Suprapubic skin (tissue), 3 donors: Measurements from ENCODE around the gene DVL1.

Experiments used
- POLR2A ChIP-seq, 2 donors: fragments of 450-650 bp; IDR thresholded peaks; one replicate each; pipeline ENCODE4 v1.6.1; 2017; ENCODE audit warnings: antibody characterized with exemption in 2 of 2, mild to moderate bottlenecking in 2 of 2, moderate library complexity in 2 of 2
- TF ChIP-seq, protein P1 (sequence below), 2 donors: fragments of 200-600 bp in 1 of 2; fragments of 450-650 bp in 1 of 2; sonication (generic) in 1 of 2; IDR thresholded peaks; one replicate each; pipeline ENCODE4 v1.5.1; 2016 to 2019; ENCODE audit warnings: antibody characterized with exemption in 2 of 2, mild to moderate bottlenecking in 1 of 2, moderate library complexity in 1 of 2

- TF ChIP-seq POLR2A (IDR thresholded peaks at IDR 0.05): no peak
- TF ChIP-seq, protein P1, sequence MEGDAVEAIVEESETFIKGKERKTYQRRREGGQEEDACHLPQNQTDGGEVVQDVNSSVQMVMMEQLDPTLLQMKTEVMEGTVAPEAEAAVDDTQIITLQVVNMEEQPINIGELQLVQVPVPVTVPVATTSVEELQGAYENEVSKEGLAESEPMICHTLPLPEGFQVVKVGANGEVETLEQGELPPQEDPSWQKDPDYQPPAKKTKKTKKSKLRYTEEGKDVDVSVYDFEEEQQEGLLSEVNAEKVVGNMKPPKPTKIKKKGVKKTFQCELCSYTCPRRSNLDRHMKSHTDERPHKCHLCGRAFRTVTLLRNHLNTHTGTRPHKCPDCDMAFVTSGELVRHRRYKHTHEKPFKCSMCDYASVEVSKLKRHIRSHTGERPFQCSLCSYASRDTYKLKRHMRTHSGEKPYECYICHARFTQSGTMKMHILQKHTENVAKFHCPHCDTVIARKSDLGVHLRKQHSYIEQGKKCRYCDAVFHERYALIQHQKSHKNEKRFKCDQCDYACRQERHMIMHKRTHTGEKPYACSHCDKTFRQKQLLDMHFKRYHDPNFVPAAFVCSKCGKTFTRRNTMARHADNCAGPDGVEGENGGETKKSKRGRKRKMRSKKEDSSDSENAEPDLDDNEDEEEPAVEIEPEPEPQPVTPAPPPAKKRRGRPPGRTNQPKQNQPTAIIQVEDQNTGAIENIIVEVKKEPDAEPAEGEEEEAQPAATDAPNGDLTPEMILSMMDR (IDR thresholded peaks at IDR 0.05): no peak
Observed at GRCh38 chr1:1347026-1347595, 2.1 kb downstream of the DVL1 start.
